Esophagus (tissue), 2 donors: Measurements from ENCODE around the gene TRIM63. TPM values are rescaled to one million over a fixed set of nuclear protein-coding genes. Genes with fewer than 3 reads are reported as not detected.

Experiments used
- H3K27ac ChIP-seq, 2 donors: one replicate each; pipeline ENCODE4 v1.5.1; 2013; ENCODE audit warnings: low read depth in 2 of 2, mild to moderate bottlenecking in 2 of 2, inconsistent platforms in 1 of 2, low read length in 1 of 2, moderate library complexity in 1 of 2
- H3K27me3 ChIP-seq, 2 donors: one replicate each; pipeline ENCODE4 v1.6.1; 2013; ENCODE audit warnings: low read length in 2 of 2, control low read depth in 1 of 2, mild to moderate bottlenecking in 1 of 2; ENCODE audit not compliant: insufficient read depth in 2 of 2, control insufficient read depth in 1 of 2
- H3K36me3 ChIP-seq, 2 donors: one replicate each; pipeline ENCODE4 v1.6.1; 2013; ENCODE audit warnings: low read length in 1 of 2; ENCODE audit not compliant: control insufficient read depth in 2 of 2, insufficient read depth in 2 of 2
- H3K4me1 ChIP-seq, 2 donors: one replicate each; pipeline ENCODE4 v1.6.1; 2013; ENCODE audit warnings: low read length in 1 of 2; ENCODE audit not compliant: control insufficient read depth in 2 of 2, insufficient read depth in 2 of 2
- H3K4me3 ChIP-seq, 2 donors: one replicate each; pipeline ENCODE4 v1.5.1; 2013; ENCODE audit warnings: low read length in 2 of 2, mild to moderate bottlenecking in 2 of 2, low read depth in 1 of 2, moderate library complexity in 1 of 2
- H3K9me3 ChIP-seq, 2 donors: one replicate each; pipeline ENCODE4 v1.6.1; 2013; ENCODE audit warnings: mild to moderate bottlenecking in 2 of 2, low read depth in 1 of 2, low read length in 1 of 2, moderate library complexity in 1 of 2; ENCODE audit not compliant: control insufficient read depth in 2 of 2, insufficient read depth in 1 of 2
- WGBS, 2 donors: extraction: QIAGEN DNeasy Blood & Tissue Kit; methylation state at CpG; one replicate each; pipeline ENCODE4 v1.1.7; 2013; 5-methylcytosine and 5-hydroxymethylcytosine counted together
- polyA plus RNA-seq, 2 donors: library from polyadenylated mRNA; stranded (reverse); fragments of 200-250 nt; gene quantifications; one replicate each; pipeline ENCODE4 v1.2.3, GENCODE V29; 2013
- donor health status: healthy with polysubstance abuse.
- donor health status: Bipolar disorder and iron deficiency.

The TRIM63 gene
- polyA plus RNA-seq, 2 donors, result 0.10 to 0.19 TPM

DNA sequence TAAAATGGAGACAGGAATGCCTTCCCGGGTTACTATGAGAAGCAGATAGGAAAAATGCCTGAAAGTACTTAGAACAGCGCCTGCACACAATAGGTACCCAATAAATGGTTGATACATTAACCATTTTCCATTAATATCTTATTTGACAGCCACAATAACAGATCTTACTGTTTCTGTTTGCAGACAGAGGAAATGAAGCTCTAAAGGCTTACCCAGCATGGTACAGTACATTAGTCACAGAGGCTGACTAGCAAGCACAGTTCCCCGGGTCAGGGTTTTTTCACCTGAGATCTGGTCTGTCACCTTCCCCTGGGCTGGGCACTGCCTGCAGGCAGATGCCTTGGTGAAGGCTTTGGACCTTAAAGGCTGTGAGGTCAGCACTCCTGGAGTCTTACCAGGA lies 2.9 kb downstream of the TRIM63 start:
- Histone ChIP-seq H3K4me3 (no peak overlapping the region), H3K9me3 (no peaks in the 10 kb centered on the region), H3K4me1 (no peaks in the 10 kb centered on the region), H3K36me3 (no peaks in the 10 kb centered on the region), H3K27ac (no peak overlapping the region), H3K27me3 (peaks cover 0 to 3% of the 10 kb centered on the region in 2 donors)
- 57 to 70% methylated on average over 3 of the region's 3 CpGs for WGBS, 2 donors

DNA sequence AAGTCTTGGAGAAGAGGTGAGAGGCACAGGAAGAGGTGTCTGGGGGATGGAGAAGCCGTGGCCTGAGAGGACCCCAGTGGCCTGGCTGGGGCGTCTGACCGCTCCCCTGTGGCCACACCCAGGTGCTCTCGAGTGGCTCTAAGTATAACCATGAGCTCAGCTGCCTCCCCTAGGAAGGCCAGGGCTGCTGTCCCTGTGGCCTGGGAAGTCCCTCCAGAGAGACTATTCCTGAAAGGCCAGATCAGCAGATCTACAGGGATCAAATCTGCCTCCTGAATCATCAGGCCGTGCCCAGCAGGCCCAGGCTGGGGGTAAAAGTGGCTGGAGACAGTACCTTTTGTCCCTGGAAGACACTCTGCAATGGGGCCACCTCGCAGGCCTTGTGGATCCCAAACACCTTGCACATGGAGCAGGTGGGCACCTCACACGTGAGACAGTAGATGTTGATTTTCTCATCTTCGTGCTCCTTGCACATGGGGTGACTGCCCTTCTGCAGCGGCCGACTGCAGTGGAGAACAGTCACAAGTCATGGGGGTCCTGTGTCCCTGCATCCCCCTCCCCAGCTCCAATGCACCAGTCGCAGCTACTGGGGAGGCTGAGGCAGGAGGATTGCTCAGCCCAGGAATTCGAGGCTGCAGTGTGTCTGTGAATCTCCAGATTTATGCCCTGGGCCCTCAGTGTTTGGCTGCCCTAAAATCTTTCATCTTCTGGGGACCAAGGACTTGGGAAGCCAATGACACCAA lies 6.4 kb downstream of the TRIM63 start:
- no peak overlapping the region for H3K27ac ChIP-seq
- no peak overlapping the region for H3K4me3 ChIP-seq
- no peaks in the 10 kb centered on the region for H3K4me1 ChIP-seq
- no peaks in the 10 kb centered on the region for H3K36me3 ChIP-seq
- H3K9me3 ChIP-seq, result no peaks in the 10 kb centered on the region
- H3K27me3 ChIP-seq, result no peaks in the 10 kb centered on the region
- WGBS, 2 donors, result 79 to 81% methylated on average over 12 of the region's 12 CpGs

DNA sequence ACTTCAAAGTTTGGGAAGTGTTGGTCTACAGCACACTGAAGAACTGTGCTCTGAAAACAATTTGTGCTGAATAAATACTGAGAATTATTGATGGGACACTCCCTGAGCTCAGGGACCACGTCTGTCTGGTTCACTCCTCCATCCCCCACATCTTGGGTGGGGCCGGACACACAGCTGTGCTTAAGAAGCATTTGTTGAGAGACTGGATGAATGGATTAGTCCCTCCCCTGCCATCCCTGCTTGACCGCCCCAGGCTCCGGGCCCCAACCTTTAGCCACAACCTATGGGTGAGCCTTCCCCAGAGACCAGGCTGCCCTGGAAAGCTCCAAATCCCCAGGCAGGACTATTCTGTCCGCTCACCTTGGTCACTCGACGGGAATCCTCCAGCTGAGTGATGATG lies 7.5 kb downstream of the TRIM63 start:
- Histone ChIP-seq H3K4me1 (no peaks in the 10 kb centered on the region), H3K27ac (no peak overlapping the region), H3K36me3 (no peaks in the 10 kb centered on the region), H3K4me3 (no peak overlapping the region), H3K9me3 (no peaks in the 10 kb centered on the region), H3K27me3 (no peaks in the 10 kb centered on the region)
- 61 to 67% methylated on average over 7 of the region's 7 CpGs for WGBS, 2 donors

GRCh38 chr1:26058052-26058595 lies 9.3 kb downstream of the TRIM63 start:
- WGBS, 2 donors, result 80 to 82% methylated on average over 5 of the region's 5 CpGs
- Histone ChIP-seq H3K27me3 (no peaks in the 10 kb centered on the region), H3K9me3 (no peaks in the 10 kb centered on the region), H3K4me3 (no peak overlapping the region), H3K36me3 (no peaks in the 10 kb centered on the region), H3K27ac (no peak overlapping the region), H3K4me1 (no peaks in the 10 kb centered on the region)

- WGBS, 2 donors, result 73 to 87% methylated on average over 2 of the region's 2 CpGs
- Histone ChIP-seq H3K4me1 (no peaks in the 10 kb centered on the region), H3K27me3 (no peaks in the 10 kb centered on the region), H3K9me3 (no peaks in the 10 kb centered on the region), H3K4me3 (no peak overlapping the region), H3K36me3 (no peaks in the 10 kb centered on the region), H3K27ac (no peak overlapping the region)
Measured at GRCh38 chr1:26057189-26057588, 10.2 kb downstream of the TRIM63 start.

- 84 to 85% methylated on average over 2 of the region's 2 CpGs for WGBS, 2 donors
- Histone ChIP-seq H3K36me3 (no peaks in the 10 kb centered on the region), H3K9me3 (no peaks in the 10 kb centered on the region), H3K27me3 (peaks cover 0 to 3% of the 10 kb centered on the region in 2 donors), H3K4me3 (no peak overlapping the region), H3K4me1 (no peaks in the 10 kb centered on the region), H3K27ac (no peak overlapping the region)
Measured at GRCh38 chr1:26055041-26055440, 12.4 kb downstream of the TRIM63 start.

DNA sequence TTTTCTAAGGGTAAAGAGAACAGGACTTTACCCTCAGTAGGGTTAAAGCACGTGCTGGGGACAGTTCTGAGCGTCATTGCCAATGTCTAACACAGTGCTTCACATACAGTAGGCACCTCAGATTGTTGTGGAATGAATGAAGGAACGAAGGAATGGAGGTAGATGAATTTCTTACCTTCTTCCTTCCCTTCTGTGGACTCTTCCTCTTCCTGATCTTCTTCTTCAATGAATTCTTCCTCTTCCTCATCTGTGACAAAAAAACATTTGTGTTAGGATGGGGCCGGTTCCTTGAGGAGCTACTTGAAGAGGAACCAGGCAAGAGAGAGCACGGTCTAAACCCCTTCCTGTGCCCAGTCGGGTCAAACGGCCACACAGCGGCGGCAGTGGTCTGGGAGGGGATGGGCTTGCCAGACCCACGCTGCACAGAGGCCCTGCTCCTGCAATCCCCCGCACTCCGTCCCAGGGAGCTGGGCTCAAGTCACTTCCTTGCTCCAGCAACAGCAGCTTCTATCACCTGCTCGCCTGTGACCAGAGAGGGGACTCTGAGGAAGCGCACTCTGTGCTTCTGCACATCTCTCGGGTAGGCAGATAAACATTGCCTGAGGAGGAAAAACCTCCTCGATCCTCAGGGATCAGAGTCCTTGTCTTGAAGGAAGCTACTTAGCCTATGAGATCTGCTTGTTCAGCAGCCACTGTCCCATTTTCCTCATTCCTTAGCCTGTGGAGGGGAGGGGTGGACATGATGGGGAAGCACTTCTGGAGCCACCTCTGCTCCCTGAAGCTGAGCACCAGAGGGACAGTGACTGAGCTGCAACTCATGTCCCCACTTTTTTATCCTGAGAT lies 13.5 kb downstream of the TRIM63 start:
- H3K4me3 ChIP-seq, result no peak overlapping the region
- H3K27ac ChIP-seq, result no peak overlapping the region
- no peaks in the 10 kb centered on the region for H3K36me3 ChIP-seq
- H3K4me1 ChIP-seq, result no peaks in the 10 kb centered on the region
- peaks cover 0 to 3% of the 10 kb centered on the region in 2 donors for H3K27me3 ChIP-seq
- WGBS, 2 donors, result 51 to 55% methylated on average over 16 of the region's 16 CpGs
- no peaks in the 10 kb centered on the region for H3K9me3 ChIP-seq

DNA sequence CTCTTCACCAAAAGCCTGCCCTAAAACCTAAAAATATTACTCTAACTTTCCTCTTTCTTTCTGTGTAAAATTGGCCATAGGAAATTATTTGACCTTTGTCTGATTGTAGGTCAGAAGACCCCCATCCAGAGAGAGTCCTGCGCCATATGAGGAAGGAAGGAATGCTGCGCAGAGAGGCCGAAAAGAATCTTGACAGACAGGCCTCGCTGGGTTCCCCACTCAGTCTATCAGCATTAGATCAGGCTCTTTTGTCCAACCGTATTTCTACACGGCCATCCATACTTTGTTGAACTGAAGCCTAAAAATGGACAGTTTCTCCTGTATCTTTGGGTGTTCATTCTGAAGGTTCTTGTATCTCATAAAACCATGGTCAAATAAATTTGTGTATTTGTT lies 17.2 kb downstream of the TRIM63 start:
- Histone ChIP-seq H3K4me3 (no peak overlapping the region), H3K36me3 (no peaks in the 10 kb centered on the region), H3K27ac (no peak overlapping the region), H3K4me1 (peaks cover 0 to 6% of the 10 kb centered on the region in 2 donors), H3K9me3 (no peaks in the 10 kb centered on the region), H3K27me3 (peaks cover 11 to 18% of the 10 kb centered on the region in 2 donors)
- WGBS, 2 donors, result 91 to 94% methylated on average over 6 of the region's 6 CpGs

- Histone ChIP-seq H3K4me3 (no peak overlapping the region), H3K9me3 (no peaks in the 10 kb centered on the region), H3K27ac (no peak overlapping the region), H3K4me1 (peaks cover 0 to 6% of the 10 kb centered on the region in 2 donors), H3K27me3 (peaks cover 12 to 18% of the 10 kb centered on the region in 2 donors), H3K36me3 (no peaks in the 10 kb centered on the region)
- 69 to 70% methylated on average over 10 of the region's 10 CpGs for WGBS, 2 donors
Measured at GRCh38 chr1:26049531-26050247, 17.7 kb downstream of the TRIM63 start.
